GM19438 (cell line): ENCODE measurements around the gene OR5AU1.
"Not testable (repeated sequence)": the region's sequence is repeated elsewhere in the genome, so short reads cannot be mapped to it uniquely, and the experiment has no call there.

ENCODE experiments used
- ATAC-seq: cut with Tn5 transposase; IDR thresholded peaks from one replicate; pipeline ENCODE4 v1.9.1; 2021; ENCODE audit warnings: low read depth; ENCODE audit not compliant: unreplicated experiment

The OR5AU1 gene

DNA sequence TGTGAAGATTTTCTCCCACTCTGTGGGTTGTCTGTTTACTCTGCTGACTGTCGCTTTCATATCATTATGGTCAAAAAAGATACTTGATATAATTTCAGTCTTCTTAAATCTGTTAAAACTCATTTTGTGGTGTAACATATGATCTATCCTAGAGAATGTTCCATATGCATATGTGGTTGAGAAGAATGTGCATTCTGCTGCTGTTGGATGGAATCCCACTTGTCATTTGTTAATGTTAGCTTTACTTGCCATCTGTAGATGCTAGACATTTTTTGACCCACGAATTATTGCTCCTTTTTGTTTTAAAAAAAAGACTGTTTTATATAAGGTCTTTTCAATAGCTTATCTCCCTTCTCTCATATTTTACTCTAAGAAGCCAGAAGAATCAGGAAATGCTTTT, 26.3 kb upstream of the OR5AU1 start:
- no peak for ATAC-seq

DNA sequence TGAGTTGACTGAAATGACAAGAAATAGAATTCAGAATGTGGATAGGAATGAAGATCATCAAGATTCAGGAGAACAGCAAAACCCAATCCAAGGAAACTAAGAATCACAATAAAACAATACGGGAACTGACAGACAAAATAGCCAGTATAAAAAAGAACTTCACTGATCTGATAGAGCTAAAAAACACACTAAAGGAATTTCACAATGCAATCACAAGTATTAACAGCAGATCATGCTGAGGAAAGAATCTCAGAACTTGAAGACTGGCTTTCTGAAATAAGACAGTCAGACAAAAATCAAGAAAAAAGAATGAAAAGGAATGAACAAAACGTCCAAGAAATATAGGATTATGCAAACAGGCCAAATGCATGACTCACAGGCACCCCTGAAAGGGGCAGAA, 15.3 kb upstream of the OR5AU1 start:
- no peak for ATAC-seq

DNA sequence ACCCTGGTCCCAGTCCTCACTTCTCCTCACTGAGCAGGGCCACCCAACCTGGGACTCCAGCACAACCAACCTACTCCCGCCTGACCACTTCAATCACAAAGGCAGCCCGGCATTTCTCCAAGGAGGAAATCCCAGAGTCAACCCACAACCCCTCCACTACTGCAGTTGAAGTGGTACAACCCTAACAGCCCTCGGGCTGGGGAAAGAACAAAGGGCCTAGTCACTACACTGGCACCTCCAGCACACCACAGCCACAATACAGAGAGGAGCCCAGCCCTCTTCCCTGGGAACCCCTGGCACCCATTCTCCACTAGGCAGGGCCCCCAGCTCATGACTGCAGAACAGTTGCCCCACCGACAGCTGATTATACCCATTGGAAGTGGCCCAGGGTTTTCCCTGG, 13.7 kb upstream of the OR5AU1 start:
- no peak for ATAC-seq

DNA sequence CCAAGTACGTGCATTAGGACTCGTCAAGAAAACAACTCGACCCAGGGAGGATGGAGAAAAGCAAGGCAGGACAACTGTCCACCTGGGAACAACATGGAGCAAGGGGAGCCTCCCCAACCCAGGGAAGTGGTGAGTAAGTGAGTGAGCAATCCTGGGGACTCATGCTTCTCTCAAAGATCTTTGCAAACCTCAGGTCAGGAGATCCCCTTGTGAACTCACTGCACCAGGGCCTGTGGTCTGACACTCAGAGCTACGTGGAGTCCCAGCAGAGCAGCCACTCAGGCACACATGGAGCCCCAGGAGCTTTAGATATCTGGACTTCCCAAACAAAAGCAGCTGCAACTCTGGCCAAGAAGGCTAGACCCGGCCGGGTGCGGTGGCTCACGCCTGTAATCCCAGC, 12.2 kb upstream of the OR5AU1 start:
- no peak for ATAC-seq

DNA sequence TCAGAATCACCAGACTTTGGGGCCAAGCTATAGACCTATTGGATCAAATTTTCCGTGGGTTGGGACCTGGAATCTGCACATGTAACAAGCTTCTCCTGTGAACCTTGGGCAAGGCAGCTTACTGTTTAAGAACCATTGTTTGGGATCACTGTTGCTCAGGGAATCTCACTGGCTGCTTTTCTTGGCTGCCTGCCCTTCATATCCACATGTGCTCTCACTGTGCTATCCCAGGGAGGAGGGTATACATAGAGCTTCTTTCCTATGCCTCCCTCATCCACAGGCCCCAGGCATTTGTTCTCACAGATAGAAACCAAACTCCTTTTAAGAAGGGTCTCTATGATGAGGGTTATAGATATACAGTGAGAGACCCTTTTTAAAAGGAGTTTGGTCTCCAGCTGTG, 9.8 kb upstream of the OR5AU1 start:
- not testable (repeated sequence) for ATAC-seq

DNA sequence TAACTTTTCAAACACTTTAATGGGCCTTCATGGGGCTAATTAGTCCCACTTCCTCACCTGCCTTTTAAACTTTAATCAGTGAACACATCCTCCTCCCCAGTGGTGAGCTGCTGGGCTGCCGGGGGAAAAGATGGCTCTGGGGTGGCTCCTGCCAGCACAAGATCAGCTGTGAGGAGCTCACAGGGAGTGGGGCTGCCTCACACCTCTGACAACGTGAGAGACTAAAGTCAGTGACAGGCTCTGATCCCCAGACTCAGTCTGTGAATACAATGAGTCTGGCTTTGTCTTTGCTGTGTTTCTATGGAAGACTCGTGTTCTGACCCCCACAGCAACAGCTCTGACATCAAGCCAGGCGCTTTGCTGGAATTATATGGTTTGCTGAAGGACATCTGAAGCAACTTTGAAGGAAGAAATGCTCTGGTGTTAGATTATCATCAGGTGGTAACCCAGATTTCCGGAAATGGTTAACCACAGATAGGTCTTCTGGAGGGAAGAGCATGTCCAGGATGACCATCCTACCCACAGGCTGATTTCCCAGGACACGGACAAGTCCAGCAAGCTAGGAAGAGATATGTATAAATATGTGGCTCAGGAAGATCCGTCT, 9.2 kb upstream of the OR5AU1 start:
- ATAC-seq: not testable (repeated sequence)

DNA sequence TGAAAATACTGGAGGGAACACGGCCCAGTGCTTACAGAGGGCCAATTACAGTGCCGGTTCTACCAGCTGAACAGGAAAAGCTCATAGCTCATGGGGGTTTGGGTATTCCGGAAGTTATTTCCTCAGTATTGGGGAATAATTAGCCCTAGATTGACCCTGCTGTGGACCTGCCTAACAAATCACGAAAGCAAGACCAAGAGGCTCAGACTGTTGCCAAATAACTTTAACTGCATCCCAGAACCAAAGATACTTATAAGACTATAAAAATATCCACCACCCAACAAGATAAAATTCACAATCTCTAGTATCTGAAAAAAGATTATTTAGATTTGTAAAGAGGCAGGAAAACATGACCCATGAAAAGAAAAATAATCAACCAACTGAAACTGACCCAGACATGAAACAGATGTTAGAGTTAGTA, 8.0 kb upstream of the OR5AU1 start:
- ATAC-seq: no peak

DNA sequence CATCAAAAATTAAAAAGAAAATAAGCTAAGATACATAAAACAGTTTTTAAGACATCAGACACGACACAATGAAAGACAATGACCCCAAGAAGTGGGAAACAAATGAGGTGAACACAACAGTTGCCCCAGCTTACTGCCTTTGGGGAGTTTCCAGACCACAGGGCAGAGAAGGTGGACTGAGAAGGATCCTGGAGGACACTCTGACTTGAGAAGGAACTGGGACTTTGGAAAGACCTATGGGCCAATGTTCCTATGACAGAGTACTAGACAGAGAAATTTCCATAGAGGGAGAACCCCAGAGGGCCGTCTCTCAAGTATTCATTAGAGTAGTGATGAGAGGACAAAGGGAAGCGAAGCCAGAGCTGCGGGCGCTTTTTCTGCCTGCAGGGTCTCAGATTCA, 6.2 kb upstream of the OR5AU1 start:
- ATAC-seq: no peak

DNA sequence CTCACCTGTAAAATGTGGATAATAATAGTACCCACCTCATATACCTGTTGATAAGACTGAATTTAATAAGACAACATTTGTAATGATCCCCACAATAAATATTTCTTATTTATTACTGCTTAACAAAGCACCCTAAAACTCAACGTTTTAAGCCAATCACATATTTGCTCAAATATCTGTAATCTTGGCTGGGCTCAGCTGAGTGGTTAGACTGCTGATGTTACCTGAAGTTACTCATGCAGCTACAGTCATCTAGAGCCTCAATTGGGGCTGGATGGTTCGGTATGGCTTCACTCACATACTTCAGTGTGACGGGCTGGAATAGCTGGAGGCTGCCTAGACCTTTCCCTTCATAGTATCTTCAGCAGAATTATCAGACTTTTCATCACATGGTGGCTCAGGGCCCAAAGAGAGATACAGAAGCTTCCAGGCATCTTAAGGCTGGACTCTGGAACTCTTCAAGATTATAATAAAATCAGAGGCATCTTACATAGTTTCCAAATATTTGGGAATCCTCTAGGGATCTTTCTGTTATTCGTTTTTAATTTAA, 4.3 kb upstream of the OR5AU1 start:
- no peak for ATAC-seq

DNA sequence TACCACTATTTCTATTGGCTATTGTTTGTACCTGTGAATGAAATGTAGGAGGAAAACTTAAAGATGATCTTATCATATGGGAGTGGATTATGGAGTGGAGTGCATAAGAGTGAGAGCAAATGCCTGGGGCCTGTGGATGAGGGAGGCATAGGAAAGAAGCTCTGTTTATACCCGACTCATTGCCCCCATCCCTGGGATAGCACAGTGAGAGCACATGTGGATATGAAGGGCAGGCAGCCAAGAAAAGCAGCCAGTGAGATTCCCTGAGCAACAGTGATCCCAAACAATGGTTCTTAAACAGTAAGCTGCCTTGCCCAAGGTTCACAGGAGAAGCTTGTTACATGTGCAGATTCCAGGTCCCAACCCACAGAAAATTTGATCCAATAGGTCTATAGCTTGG, 2.3 kb upstream of the OR5AU1 start:
- ATAC-seq: not testable (repeated sequence)

DNA sequence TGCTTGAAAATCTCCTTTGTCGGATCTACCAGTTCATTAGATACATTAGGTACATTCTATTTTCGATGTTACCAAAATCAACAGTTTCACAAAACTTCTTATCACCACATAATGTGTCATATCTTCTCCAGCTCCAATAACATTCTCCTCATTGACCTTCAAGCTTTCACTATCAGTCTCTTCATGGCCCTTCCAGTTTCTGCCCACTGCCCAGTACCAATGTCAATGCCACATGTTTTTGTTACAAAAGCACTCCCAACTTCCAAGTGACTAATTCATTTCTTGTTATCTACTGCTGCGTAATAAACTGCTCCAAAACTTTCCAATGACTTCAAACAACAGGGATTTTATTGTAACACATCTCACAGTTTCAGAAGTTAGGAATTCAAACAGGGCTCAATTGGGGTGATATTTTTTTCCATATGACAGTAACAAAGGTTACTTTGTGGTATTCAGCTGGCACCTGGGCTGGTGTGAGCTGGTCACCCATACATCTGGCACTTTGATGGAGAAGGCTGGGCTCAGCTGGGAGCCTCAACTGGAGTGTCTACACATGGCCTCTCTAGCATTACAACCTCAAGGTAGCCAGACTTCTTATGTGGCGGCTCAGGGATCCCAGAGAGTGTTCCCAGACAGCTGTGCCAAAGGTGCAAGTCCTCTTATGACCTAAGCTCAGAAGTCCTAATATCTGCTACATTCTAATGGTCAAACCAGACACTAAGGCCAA, 6.1 kb downstream of the OR5AU1 start:
- no peak for ATAC-seq

DNA sequence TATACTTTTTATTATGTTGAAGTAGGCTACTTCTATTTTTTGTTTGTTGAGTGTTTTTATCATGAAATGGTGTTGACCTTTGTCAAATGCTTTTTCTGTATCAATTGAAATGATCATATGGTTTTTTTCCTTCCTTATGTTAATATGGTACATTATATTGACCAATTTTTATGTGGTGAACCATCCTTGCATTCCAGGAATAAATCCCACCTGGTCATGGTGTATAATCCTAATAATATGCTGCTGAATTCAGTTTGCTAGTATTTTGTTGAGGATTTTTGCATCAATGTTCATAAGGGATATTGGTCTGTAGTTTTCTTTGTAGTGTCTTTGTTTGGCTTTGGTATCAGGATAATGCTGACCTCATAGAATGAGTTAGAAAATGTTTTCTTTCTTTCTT, 10.4 kb downstream of the OR5AU1 start:
- ATAC-seq: no peak

DNA sequence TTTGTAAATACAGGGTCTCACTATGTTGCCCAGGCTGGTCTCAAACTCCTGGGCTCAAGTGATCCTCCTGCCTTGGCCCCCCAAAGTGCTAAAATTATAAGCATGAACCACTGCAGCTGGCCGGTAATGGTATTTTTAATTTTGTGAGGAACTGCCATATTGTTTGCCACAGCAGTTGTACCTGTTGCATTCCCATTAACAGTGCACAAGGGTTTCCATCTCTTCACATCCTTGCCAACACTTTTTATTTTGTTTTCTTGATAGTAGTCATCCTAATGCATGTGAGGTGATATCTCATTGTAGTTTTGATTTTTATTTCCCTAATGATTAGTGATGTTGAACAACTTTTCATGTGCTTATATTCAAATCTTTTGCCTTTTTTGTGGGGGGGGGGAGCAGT, 13.5 kb downstream of the OR5AU1 start:
- no peak for ATAC-seq

DNA sequence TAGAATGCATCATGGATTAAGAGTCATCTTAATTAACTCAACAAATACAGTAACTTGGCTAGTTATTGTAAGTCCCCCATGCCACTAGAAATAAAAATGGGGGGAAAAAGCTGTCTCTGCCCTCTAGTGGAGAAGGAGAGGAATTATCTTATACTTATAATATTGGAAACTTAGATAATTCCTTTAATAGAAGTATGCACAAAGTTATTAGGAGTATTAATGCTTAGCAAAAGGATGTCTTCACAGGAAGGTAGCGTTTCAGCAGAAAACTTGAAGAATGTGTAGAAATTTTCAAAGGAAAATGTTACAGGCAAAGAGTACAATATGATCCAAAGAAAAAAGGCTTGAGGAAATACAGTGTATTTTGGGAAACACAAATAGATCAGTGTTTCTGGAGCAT, 19.8 kb downstream of the OR5AU1 start:
- ATAC-seq: no peak

DNA sequence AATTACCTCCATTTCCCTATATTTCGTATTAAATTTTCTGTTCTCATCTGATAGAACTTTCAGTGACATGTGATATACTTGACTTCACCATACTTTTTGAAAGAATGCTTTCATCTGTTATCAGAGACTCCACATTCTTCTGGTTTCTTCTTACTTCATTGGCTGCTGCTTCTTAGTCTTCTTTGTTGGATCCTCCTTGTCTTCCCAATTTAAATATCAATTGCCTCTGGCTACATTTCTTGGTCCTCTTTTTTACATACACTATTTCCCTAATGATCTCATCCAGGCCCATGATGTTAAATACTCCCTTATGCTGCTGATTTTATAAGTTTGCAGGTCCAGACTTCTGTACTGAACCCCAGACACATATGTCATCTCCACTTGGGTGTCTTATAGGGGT, 22.0 kb downstream of the OR5AU1 start:
- no peak for ATAC-seq

DNA sequence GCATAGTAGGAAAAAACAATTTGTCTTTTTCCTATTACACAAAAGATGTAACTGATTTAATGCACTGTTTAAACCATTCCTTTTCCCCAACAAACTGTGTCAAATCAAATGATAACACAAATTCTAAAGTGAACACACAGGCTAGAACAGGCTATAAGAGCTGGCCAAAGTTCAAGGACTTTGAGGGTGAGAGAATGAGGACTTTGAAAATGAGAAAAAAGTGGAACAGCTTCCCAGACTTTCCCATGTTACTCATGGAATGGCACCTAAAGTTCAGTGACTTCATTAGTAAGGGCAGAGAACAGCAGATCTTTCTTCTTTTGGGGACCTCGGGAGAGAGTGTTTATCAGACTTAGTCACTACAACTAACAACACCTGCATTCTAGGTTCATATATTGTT, 32.4 kb downstream of the OR5AU1 start:
- ATAC-seq: no peak

DNA sequence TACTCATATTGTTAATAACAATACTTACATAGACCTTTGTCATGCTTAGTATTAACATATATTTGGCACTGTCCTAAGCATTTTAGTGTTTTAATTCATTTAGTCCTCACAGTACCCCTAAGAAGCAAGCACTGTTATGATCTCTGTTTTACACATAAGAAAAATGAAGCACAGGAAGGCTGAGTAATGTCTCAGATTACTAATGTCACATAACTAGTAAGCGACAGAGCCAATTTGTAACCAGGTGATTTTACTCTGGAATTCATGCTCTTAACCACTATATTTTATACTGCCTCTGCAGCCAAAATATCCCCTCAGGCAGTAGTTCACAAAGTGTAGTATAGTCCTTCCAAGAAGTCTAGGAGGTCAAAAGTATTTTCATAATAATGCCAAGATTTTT, 34.7 kb downstream of the OR5AU1 start:
- ATAC-seq: no peak

DNA sequence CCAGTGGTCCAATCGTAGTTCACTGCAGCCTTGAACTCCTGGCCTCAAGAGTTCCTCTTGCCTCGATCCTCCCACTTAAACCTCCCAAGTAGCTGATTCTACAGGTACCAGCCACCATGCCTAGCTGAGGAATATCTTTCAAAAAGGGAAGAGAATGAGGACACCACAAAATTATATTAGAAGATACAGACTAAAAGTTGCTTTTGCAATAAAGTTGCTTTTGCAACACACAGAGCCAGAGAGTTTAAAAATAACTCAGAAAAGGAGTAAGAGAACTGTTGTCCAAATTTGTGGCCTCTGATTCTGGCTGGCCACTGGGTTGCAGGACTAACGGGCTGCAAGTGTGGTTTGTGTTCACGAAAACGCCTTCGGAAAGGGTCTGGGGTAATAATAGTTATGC, 35.2 kb downstream of the OR5AU1 start:
- ATAC-seq: no peak

DNA sequence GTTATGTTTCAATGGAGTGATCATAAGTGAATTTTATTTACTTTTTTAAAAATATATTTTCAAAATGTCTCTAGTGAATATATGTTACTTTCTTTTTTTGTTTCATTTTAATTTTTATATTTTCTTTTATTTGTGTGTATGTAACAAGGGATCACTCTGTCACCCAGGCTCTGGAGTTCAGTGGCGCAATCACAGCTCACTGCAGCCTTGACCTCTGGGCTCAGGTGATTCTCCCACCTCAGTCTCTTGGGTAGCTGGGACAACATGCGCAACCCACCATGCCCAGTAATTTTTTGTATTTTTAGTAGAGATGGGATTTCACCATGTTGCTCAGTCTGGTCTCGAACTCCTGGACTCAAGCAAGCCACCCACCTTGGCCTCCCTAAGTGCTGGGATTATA, 36.9 kb downstream of the OR5AU1 start:
- no peak for ATAC-seq

DNA sequence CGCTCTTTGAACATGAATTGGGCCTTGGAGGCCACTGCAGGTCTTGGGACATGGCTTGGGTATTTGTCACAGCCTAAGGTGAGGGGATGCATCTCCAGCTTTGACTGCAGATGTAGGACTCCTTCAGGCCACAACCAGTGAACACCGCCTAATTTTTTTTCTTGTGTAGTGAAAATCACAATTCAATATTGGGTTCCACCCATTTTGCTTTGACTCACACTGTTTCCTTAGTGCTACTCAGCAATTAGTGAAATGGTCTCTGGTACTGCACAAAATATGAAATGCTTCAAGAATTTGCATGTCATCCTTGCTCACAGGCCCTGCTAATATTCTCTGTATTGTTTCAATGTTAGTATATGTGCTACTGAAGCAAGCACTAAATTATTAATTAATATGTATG, 42.5 kb downstream of the OR5AU1 start:
- ATAC-seq: no peak

DNA sequence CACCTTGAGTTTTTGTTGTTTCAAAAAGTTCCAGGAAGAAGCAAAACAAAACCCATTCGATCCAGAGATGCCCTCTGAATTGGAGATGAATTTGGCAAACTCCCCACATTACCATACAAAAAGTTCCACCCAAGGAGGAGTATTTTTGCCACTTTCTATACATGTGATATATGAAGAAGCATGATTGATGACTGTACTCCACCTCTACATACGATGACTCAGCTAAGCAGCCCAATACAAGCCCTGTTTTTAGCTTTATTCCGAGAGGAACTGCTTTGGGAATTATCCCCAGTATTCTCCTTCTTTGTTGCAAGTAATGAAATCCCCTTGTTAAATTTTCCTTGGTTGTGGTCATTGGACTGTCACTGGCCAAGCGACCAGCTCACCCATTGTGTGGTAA, 43.6 kb downstream of the OR5AU1 start:
- no peak for ATAC-seq

DNA sequence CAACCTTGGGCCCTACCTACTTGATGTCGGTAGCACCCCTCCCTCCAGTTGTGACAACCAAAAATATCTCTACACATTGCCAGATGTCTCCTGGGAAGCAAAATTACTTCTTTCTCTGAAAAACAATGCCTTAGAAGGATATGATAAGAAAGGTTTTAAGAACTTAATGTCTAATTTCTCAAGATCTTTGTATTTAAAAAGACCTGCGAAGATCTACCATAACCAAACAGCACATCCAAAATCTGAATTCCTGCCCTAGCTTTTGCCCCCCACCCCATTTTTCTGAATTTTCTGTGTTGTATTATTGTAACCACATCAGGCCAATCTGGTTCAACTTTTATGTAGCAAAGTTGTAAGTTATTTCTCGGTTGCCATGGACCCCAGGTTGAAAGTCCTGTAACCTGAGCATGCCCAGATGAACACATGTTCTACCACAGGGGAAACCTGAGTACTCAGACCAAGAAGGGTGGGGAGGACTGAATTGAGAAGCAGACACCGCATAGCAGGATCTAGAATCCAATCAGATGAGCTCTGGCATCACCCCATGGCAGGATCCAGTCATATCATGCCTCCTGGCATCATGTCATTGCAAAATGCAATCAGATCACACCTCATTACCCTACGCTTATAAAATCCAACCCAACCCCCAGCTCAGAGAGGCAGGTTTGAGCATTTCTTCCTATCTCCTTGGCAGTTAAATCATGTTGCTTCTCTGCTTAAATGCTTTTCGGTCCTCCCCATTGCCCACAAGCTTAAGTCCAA, 46.3 kb downstream of the OR5AU1 start:
- no peak for ATAC-seq
